ENCODE data around the gene GRB7.
"Not testable (repeated sequence)": the region's sequence is repeated elsewhere in the genome, so short reads cannot be mapped to it uniquely, and the experiment has no call there.

The GRB7 gene

GRCh38 chr17:39737760-39738567 lies at the start of gene GRB7:
Gene GRB7 (plus strand): TSS chr17:39737938. CDS start chr17:39742302, 4,364 bp downstream.
- DNase-seq (ENCODE audit: low read depth), result no peak
- TF ChIP-seq CTCF (IDR thresholded peaks at IDR 0.05; ENCODE audit: insufficient read depth, low read depth, low read length, missing control alignments), result no peak
- no peak within 1 kb of the TSS for H3K4me3 ChIP-seq (ENCODE audit: low read depth, low read length)

GRCh38 chr17:39688475-39688835 lies 49.3 kb upstream of the GRB7 start:
- peak overlapping the region; percentile 80 for H3K4me3 ChIP-seq (ENCODE audit: low read depth, low read length)
- no peak for DNase-seq (ENCODE audit: low read depth)
- TF ChIP-seq CTCF (IDR thresholded peaks at IDR 0.05; ENCODE audit: insufficient read depth, low read depth, low read length, missing control alignments), result no peak

- TF ChIP-seq CTCF (IDR thresholded peaks at IDR 0.05; ENCODE audit: insufficient read depth, low read depth, low read length, missing control alignments), result no peak
- peak overlapping the region; percentile 80 for H3K4me3 ChIP-seq (ENCODE audit: low read depth, low read length)
- DNase-seq (ENCODE audit: low read depth), result no peak
Observed at GRCh38 chr17:39688945-39689344, 48.8 kb upstream of the GRB7 start.

- no peak for TF ChIP-seq CTCF (IDR thresholded peaks at IDR 0.05; ENCODE audit: insufficient read depth, low read depth, low read length, missing control alignments)
- DNase-seq (ENCODE audit: low read depth), result no peak
- H3K4me3 ChIP-seq (ENCODE audit: low read depth, low read length), result no peak overlapping the region
Observed at GRCh38 chr17:39694593-39694992, 43.1 kb upstream of the GRB7 start.

GRCh38 chr17:39695089-39695474 lies 42.7 kb upstream of the GRB7 start:
- DNase-seq (ENCODE audit: low read depth), result no peak
- H3K4me3 ChIP-seq (ENCODE audit: low read depth, low read length), result no peak overlapping the region
- no peak for TF ChIP-seq CTCF (IDR thresholded peaks at IDR 0.05; ENCODE audit: insufficient read depth, low read depth, low read length, missing control alignments)

- no peak overlapping the region for H3K4me3 ChIP-seq (ENCODE audit: low read depth, low read length)
- no peak for TF ChIP-seq CTCF (IDR thresholded peaks at IDR 0.05; ENCODE audit: insufficient read depth, low read depth, low read length, missing control alignments)
- no peak for DNase-seq (ENCODE audit: low read depth)
Observed at GRCh38 chr17:39696731-39697130, 41.0 kb upstream of the GRB7 start.

GRCh38 chr17:39697961-39698360 lies 39.8 kb upstream of the GRB7 start:
- no peak for DNase-seq (ENCODE audit: low read depth)
- TF ChIP-seq CTCF (IDR thresholded peaks at IDR 0.05; ENCODE audit: insufficient read depth, low read depth, low read length, missing control alignments), result no peak

GRCh38 chr17:39699157-39699817 lies 38.5 kb upstream of the GRB7 start:
- DNase-seq (ENCODE audit: low read depth); H3K4me3 ChIP-seq (ENCODE audit: low read depth, low read length): not testable (repeated sequence)

More at GRCh38 chr17:39697961-39698360, 39.8 kb upstream of the GRB7 start:
- H3K4me3 ChIP-seq (ENCODE audit: low read depth, low read length), result no peak overlapping the region
